GM12874 (cell line): ENCODE results near the gene ANKRD13B.

Source experiments
- CTCF ChIP-seq: IDR thresholded peaks from 2 replicates; pipeline ENCODE4 v1.5.1; 2011; ENCODE audit warnings: low read depth, mild to moderate bottlenecking, control low read depth, low read length, moderate library complexity; ENCODE audit not compliant: insufficient read depth

Gene ANKRD13B

GRCh38 chr17:29587591-29587990 lies 5.3 kb upstream of the ANKRD13B start:
- no peak for TF ChIP-seq CTCF

GRCh38 chr17:29588017-29588561 lies 4.8 kb upstream of the ANKRD13B start:
- no peak for TF ChIP-seq CTCF

- TF ChIP-seq CTCF = no peak
Observed at GRCh38 chr17:29588562-29589411, 4.1 kb upstream of the ANKRD13B start.

GRCh38 chr17:29589524-29590410 lies 3.2 kb upstream of the ANKRD13B start, which contains the start of gene GIT1:
TSS of gene GIT1 (minus strand) at chr17:29589648. CDS start at chr17:29589378, 270 bp downstream.
- no peak for TF ChIP-seq CTCF

GRCh38 chr17:29590411-29591145 lies 2.4 kb upstream of the ANKRD13B start:
- TF ChIP-seq CTCF = no peak

- TF ChIP-seq CTCF = no peak
Observed at GRCh38 chr17:29591146-29591736, 1.7 kb upstream of the ANKRD13B start.
